OCI-LY3 (cell line): ENCODE data around the gene IST1.

Experiments
- CTCF ChIP-seq: fragments of 200-600, 300-600 bp; sonication (generic); IDR thresholded peaks from 2 replicates; pipeline ENCODE4 v1.5.1; 2014; ENCODE audit warnings: antibody characterized with exemption, low read length, low read depth
- EZH2phosphoT487 ChIP-seq: fragments of 200-600 bp; shearing (Covaris generic); IDR thresholded peaks from 2 replicates; pipeline ENCODE4 v1.6.1; 2018; ENCODE audit warnings: antibody characterized with exemption, mixed run types, low read depth

GRCh38 chr16:71853413-71853812 lies 41.9 kb upstream of the IST1 start:
- TF ChIP-seq CTCF (no peak), EZH2phosphoT487 (no peak)
